Measurements from ENCODE around the gene MAN2B1.
A peak's percentile ranks its signal among the peaks of the same experiment; 100 is the strongest.
"Not testable (repeated sequence)": the region's sequence is repeated elsewhere in the genome, so short reads cannot be mapped to it uniquely, and the experiment has no call there.

MAN2B1 gene

DNA sequence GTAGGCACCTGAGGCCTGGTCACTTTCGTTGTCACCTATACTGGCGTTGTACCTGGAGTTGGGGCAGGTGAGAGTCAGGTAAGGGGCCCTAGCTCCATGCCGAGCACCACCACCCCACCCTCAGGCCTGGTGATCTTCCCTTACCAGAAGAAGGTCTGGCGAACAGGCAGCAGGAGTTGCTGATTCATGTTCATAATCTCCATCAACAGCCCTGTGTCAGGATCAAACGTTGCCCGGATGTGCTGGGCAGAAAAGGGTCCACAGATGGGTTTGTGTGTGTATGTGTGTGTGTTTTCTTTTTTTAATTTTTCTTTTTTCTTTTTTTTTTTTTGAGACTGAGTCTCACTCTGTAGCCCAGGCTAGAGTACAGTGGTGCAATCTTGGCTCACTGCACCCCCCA, 14.3 kb downstream of the MAN2B1 start:
- H3K4me3 ChIP-seq (ENCODE audit: low read depth, low read length), result no peak overlapping the region
- H3K27me3 ChIP-seq (ENCODE audit: control insufficient read depth, insufficient read depth, low read length), result no peaks in the 10 kb centered on the region
- H3K36me3 ChIP-seq (ENCODE audit: control insufficient read depth, insufficient read depth, low read length), result peaks cover 2% of the 10 kb centered on the region
- no peaks in the 10 kb centered on the region for H3K9me3 ChIP-seq (ENCODE audit: control insufficient read depth, insufficient read depth, low read length)
- H3K4me1 ChIP-seq (ENCODE audit: control insufficient read depth, insufficient read depth, low read length), result no peaks in the 10 kb centered on the region
- H3K9ac ChIP-seq (ENCODE audit: low read depth, low read length), result no peak overlapping the region

DNA sequence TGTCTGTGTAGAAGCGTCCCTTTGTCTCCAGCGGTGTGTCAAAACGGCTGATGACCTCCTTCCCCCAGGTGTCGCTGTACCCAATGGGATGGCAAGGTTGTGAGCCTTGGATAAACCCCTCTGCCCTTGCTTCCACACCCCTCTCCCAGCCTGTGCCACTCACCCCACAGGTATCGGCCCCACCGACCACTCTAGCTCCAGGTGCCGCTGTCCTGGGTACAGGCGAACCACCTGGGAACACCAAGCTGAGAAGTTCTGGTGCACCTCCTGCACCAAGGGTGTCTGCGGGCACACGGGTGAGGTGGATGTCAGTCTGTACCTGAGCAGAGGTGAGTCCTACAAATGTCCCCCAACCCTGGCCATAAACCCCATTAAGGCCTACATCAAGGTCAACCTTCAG, 16.6 kb downstream of the MAN2B1 start:
- Histone ChIP-seq H3K9me3 (ENCODE audit: control insufficient read depth, insufficient read depth, low read length) (no peaks in the 10 kb centered on the region), H3K36me3 (ENCODE audit: control insufficient read depth, insufficient read depth, low read length) (peaks cover 2% of the 10 kb centered on the region), H3K9ac (ENCODE audit: low read depth, low read length) (no peak overlapping the region), H3K27me3 (ENCODE audit: control insufficient read depth, insufficient read depth, low read length) (no peaks in the 10 kb centered on the region), H3K4me1 (ENCODE audit: control insufficient read depth, insufficient read depth, low read length) (no peaks in the 10 kb centered on the region), H3K4me3 (ENCODE audit: low read depth, low read length) (no peak overlapping the region)

DNA sequence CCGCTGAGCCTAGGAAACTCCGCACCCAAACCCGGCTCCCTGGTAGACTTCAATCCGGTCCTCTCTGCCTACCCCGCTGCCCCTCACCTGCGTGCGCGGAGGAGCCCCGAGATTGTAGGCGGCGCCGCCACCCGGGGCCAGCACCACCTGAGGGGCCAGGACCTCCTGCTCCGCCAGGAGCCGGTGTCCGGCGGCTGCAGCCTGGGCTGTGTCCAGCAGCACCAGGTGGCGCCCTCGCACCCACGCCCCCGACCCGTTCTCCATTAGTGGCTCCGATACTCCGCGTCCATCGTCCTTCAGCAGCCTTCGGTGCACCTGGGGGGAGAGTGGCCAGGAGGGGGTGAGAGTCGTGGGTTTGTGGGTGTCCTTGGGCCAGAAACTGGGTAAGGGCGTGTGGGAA, 18.5 kb downstream of the MAN2B1 start:
- H3K9ac ChIP-seq (ENCODE audit: low read depth, low read length), result no peak overlapping the region
- H3K4me1 ChIP-seq (ENCODE audit: control insufficient read depth, insufficient read depth, low read length), result no peaks in the 10 kb centered on the region
- no peaks in the 10 kb centered on the region for H3K9me3 ChIP-seq (ENCODE audit: control insufficient read depth, insufficient read depth, low read length)
- peaks cover 5% of the 10 kb centered on the region for H3K36me3 ChIP-seq (ENCODE audit: control insufficient read depth, insufficient read depth, low read length)
- H3K27me3 ChIP-seq (ENCODE audit: control insufficient read depth, insufficient read depth, low read length), result no peaks in the 10 kb centered on the region
- H3K4me3 ChIP-seq (ENCODE audit: low read depth, low read length), result peak overlapping the region; percentile 37

DNA sequence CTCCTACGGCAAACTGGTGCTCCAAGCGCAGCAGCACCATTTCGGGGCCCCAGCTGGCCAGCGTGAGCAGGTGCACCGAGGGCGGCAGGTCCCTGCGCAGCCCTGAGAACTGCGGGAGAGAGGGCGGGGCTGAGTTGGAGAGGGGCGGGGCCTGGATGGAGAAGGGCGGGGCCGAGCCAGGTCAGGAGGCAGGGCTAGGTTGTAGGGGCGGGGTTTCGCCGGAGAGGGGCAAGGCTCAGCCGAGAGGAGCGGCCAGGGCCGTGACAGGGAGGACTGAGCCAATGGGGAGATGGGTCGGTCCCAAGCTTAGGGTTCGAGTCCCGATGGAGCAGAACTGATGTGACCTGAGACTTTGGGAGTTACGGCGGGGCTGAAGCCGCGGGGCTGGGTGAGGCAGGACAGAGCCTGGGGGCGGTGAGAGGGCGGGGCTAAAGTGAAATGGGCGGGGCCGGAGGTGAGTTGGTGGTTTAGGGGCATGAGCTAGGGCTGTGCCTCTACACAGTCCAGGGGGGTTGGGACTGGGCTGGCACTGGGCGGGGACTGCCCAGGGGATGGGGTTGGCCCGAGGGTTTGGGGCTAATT, 19.0 kb downstream of the MAN2B1 start:
- H3K9me3 ChIP-seq (ENCODE audit: control insufficient read depth, insufficient read depth, low read length), result no peaks in the 10 kb centered on the region
- H3K4me3 ChIP-seq (ENCODE audit: low read depth, low read length), result peak overlapping the region; percentile 37
- peaks cover 5% of the 10 kb centered on the region for H3K36me3 ChIP-seq (ENCODE audit: control insufficient read depth, insufficient read depth, low read length)
- H3K4me1 ChIP-seq (ENCODE audit: control insufficient read depth, insufficient read depth, low read length), result no peaks in the 10 kb centered on the region
- H3K9ac ChIP-seq (ENCODE audit: low read depth, low read length), result no peak overlapping the region
- H3K27me3 ChIP-seq (ENCODE audit: control insufficient read depth, insufficient read depth, low read length), result no peaks in the 10 kb centered on the region

DNA sequence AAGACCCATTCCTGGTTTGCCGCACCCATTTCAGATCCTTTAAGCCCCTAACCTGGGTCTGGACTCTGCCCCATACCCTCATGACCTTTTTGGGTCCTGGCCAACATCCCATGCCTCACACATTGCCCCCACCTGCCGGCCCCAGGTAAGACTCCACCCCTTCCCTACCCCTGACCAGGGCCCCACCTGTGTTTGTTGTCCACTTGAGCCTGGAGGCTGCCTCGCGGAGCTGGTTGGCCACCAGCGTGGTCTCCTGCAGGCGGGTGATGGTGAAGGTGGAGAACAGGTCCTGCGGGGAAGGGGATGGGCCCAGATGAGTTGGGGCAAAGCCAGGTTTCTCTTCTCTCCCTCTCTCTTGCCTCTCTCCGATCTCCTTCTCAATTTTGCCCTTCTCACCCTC, 19.5 kb downstream of the MAN2B1 start:
- Histone ChIP-seq H3K9ac (ENCODE audit: low read depth, low read length) (no peak overlapping the region), H3K9me3 (ENCODE audit: control insufficient read depth, insufficient read depth, low read length) (no peaks in the 10 kb centered on the region), H3K27me3 (ENCODE audit: control insufficient read depth, insufficient read depth, low read length) (no peaks in the 10 kb centered on the region), H3K4me1 (ENCODE audit: control insufficient read depth, insufficient read depth, low read length) (no peaks in the 10 kb centered on the region), H3K36me3 (ENCODE audit: control insufficient read depth, insufficient read depth, low read length) (peaks cover 5% of the 10 kb centered on the region), H3K4me3 (ENCODE audit: low read depth, low read length) (no peak overlapping the region)

DNA sequence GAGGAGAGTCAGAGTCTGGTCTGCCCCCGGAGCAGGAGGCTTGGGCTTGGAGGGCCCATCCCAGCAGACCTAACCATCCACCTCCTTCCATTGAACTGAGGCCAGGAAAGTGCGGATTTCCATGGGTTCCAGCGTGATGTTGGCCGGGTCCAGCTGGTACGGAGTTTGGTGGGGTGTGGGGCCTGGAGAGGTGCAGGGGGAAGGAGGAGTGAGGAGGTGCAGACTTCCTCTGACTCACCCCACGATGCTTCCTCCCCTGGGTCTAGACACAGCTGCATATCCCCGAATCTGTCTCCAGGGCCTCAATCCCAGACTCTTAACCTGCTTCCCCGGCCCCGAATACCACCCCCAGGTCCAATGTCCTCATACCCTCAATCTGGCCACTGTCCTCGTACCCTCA, 20.0 kb downstream of the MAN2B1 start:
- Histone ChIP-seq H3K9me3 (ENCODE audit: control insufficient read depth, insufficient read depth, low read length) (no peaks in the 10 kb centered on the region), H3K27me3 (ENCODE audit: control insufficient read depth, insufficient read depth, low read length) (no peaks in the 10 kb centered on the region), H3K4me3 (ENCODE audit: low read depth, low read length) (no peak overlapping the region), H3K36me3 (ENCODE audit: control insufficient read depth, insufficient read depth, low read length) (peaks cover 5% of the 10 kb centered on the region), H3K4me1 (ENCODE audit: control insufficient read depth, insufficient read depth, low read length) (no peaks in the 10 kb centered on the region), H3K9ac (ENCODE audit: low read depth, low read length) (no peak overlapping the region)

DNA sequence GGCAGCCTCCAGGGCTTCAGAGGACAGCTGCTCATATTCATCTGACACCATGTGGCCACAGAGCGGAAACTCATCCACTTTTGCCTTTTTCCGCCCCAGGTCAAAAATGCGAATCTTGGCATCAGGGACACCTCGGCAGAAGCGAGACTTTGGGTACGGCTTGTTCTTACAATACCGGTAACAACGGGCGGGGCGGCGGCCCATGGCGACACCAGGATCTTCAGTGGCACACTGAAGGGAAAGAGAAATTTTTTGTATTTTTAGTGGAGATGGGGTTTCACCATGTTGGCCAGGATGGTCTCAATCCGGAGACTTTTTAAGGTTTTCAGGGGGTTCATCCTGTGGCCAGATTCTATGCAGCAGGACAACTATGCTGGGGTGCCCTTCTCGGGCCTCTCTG, 22.8 kb downstream of the MAN2B1 start:
- H3K36me3 ChIP-seq (ENCODE audit: control insufficient read depth, insufficient read depth, low read length); H3K9ac ChIP-seq (ENCODE audit: low read depth, low read length); H3K9me3 ChIP-seq (ENCODE audit: control insufficient read depth, insufficient read depth, low read length); H3K4me3 ChIP-seq (ENCODE audit: low read depth, low read length); H3K27me3 ChIP-seq (ENCODE audit: control insufficient read depth, insufficient read depth, low read length); H3K4me1 ChIP-seq (ENCODE audit: control insufficient read depth, insufficient read depth, low read length): not testable (repeated sequence)

DNA sequence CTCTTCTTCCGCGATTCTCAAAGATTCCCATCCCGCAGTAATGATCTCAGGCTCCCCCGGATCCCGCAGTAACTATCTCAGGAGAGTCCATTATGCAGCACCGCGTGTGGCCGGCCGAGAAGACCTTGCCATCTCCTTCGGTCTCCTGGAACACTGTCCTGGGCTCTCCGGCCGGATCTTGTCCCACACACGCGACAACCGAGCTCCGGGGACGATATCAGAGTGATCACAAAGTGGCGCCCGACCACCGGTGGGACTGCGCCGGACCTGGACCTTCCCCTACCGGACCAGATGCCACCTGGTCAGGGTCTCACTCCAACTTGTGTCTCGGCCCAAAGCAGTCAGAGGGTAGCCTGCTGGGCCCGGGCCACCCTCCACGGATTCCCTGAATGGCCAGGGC, 24.0 kb downstream of the MAN2B1 start:
- H3K9me3 ChIP-seq (ENCODE audit: control insufficient read depth, insufficient read depth, low read length), result no peaks in the 10 kb centered on the region
- peaks cover 5% of the 10 kb centered on the region for H3K36me3 ChIP-seq (ENCODE audit: control insufficient read depth, insufficient read depth, low read length)
- no peaks in the 10 kb centered on the region for H3K4me1 ChIP-seq (ENCODE audit: control insufficient read depth, insufficient read depth, low read length)
- no peaks in the 10 kb centered on the region for H3K27me3 ChIP-seq (ENCODE audit: control insufficient read depth, insufficient read depth, low read length)
- no peak overlapping the region for H3K9ac ChIP-seq (ENCODE audit: low read depth, low read length)
- no peak overlapping the region for H3K4me3 ChIP-seq (ENCODE audit: low read depth, low read length)

DNA sequence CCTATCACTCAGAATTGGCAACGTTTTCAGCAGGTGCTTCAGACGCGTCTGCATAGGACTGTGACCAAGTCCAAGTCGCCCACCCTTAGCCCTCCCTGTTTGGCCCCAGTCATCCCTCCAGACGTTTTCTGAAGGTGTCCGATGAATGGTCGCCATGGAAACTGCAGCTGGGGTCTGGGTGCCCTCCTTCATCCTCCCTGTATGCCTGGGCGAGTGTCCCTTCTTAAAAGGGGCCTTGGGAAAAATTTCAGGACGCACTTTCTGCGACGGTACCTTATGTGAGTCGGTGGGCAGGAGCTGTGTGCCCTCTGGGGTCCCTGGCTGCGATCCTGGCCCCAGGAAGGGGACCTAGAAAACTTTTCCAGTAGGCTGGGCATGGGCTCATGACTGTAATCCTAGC, 25.1 kb downstream of the MAN2B1 start:
- Histone ChIP-seq H3K9me3 (ENCODE audit: control insufficient read depth, insufficient read depth, low read length) (no peaks in the 10 kb centered on the region), H3K4me1 (ENCODE audit: control insufficient read depth, insufficient read depth, low read length) (no peaks in the 10 kb centered on the region), H3K4me3 (ENCODE audit: low read depth, low read length) (no peak overlapping the region), H3K9ac (ENCODE audit: low read depth, low read length) (no peak overlapping the region), H3K36me3 (ENCODE audit: control insufficient read depth, insufficient read depth, low read length) (peaks cover 5% of the 10 kb centered on the region), H3K27me3 (ENCODE audit: control insufficient read depth, insufficient read depth, low read length) (no peaks in the 10 kb centered on the region)

DNA sequence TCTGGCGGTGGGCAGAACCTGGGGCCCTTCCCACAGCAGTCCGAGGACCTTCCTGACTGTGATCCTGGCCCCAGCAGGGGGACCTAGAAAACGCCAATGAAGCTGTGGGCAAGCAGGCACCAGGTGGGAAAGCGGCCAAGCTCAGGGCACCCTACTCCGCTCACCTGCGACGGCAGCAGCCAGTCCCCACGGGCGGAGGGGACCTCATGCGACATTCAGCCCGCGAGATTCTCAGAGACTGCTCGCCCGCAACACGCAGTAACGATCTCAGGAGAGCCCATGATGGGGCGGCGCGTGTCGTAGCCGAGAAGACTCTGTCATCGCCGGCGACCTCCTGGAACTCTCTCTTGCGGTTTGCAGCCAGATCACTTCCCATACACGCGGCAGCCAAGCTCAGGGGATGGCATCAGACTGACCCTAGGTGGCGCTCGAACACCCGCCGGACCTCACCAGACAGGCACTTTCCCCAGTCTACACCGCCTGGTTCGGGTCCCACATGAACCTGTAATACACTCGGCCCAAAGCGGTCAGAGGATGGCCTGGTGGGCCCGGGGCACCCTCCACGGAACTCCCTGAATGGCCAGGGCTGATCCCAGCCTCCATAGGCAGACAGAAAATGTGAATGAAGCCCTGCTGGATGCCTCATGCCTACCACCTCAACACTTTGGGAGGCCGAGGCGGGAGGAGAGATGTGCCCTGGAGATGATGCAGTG, 26.5 kb downstream of the MAN2B1 start:
- Histone ChIP-seq H3K36me3 (ENCODE audit: control insufficient read depth, insufficient read depth, low read length) (peaks cover 5% of the 10 kb centered on the region), H3K9ac (ENCODE audit: low read depth, low read length) (peak overlapping the region; percentile 47), H3K27me3 (ENCODE audit: control insufficient read depth, insufficient read depth, low read length) (no peaks in the 10 kb centered on the region), H3K4me1 (ENCODE audit: control insufficient read depth, insufficient read depth, low read length) (no peaks in the 10 kb centered on the region), H3K4me3 (ENCODE audit: low read depth, low read length) (peak overlapping the region; percentile 60), H3K9me3 (ENCODE audit: control insufficient read depth, insufficient read depth, low read length) (no peaks in the 10 kb centered on the region)

DNA sequence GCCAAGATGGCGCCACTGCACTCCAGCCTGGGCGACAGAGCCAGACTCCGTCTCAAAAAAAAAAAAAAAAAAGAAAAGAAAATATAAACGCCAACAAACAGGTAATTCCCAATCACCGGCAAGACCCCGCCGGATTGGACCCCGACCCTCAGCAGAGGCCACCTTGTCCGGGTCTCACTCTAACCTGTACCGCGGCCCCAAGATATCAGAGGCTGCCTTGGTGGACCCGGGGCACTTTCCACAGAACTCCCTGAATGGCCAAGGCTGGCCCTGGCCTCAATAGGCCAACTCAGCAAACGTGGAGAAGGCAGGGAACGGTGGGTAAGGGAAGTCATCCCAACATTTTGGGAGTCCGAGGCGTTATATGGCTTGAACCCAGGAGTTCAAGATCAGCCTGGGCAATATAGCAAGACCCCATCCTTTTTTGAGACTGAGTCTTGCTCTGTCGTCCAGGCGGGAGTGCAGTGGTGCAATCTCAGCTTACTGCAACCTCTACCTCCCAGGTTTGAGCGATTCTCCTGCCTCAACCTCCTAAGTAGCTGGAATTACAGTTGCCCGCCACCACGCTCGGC, 27.8 kb downstream of the MAN2B1 start:
- Histone ChIP-seq H3K4me1 (ENCODE audit: control insufficient read depth, insufficient read depth, low read length) (no peaks in the 10 kb centered on the region), H3K36me3 (ENCODE audit: control insufficient read depth, insufficient read depth, low read length) (no peaks in the 10 kb centered on the region), H3K9ac (ENCODE audit: low read depth, low read length) (no peak overlapping the region), H3K27me3 (ENCODE audit: control insufficient read depth, insufficient read depth, low read length) (no peaks in the 10 kb centered on the region), H3K9me3 (ENCODE audit: control insufficient read depth, insufficient read depth, low read length) (no peaks in the 10 kb centered on the region), H3K4me3 (ENCODE audit: low read depth, low read length) (no peak overlapping the region)

DNA sequence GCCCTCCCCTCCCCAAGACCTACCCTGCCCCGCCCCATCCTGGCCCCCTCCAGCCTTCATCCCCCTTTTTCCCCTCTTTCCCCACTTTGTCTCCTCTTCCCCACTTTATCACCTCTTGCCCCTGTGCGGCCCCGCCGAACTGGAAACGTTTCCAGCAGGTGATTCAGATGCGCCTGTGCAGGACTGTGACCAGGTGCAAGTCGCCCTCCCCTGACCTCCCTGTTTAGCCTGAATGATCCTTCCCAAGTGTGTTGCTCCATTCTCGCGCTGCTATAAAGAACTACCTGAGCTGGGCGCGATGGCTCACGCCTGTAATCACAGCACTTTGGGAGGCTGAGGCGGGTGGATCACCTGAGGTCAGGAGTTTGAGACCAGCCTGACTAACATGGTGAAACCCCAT, 29.9 kb downstream of the MAN2B1 start:
- Histone ChIP-seq H3K4me1 (ENCODE audit: control insufficient read depth, insufficient read depth, low read length) (no peaks in the 10 kb centered on the region), H3K27me3 (ENCODE audit: control insufficient read depth, insufficient read depth, low read length) (no peaks in the 10 kb centered on the region), H3K9me3 (ENCODE audit: control insufficient read depth, insufficient read depth, low read length) (no peaks in the 10 kb centered on the region)

More for the DNA sequence above, 29.9 kb downstream of the MAN2B1 start:
- Histone ChIP-seq H3K36me3 (ENCODE audit: control insufficient read depth, insufficient read depth, low read length) (no peaks in the 10 kb centered on the region), H3K4me3 (ENCODE audit: low read depth, low read length) (no peak overlapping the region), H3K9ac (ENCODE audit: low read depth, low read length) (no peak overlapping the region)

All from iPS-15b (cell line).